CD14-positive monocyte (primary cell): ENCODE data around the gene TEAD2. TPM values are rescaled to one million over a fixed set of nuclear protein-coding genes. Genes with fewer than 3 reads are reported as not detected.

Source experiments
- DNase-seq, 3 donors: peaks; one replicate each; pipeline ENCODE4 v3.0.0-alpha.2; 2011 to 2022
- H2AFZ ChIP-seq: 2 replicates; pipeline ENCODE4 v1.6.0; 2012; ENCODE audit warnings: mild to moderate bottlenecking, low read depth, low read length, inconsistent platforms; ENCODE audit not compliant: insufficient read depth, poor library complexity, severe bottlenecking
- H3K27ac ChIP-seq, 2 donors: 1 replicate in 1 of 2; 2 replicates in 1 of 2; pipeline ENCODE4 v1.5.1; 2012 to 2013; ENCODE audit warnings: low read length in 2 of 2, control low read depth in 1 of 2, inconsistent platforms in 1 of 2, low read depth in 1 of 2, mild to moderate bottlenecking in 1 of 2
- H3K27me3 ChIP-seq, 2 donors: one replicate each; pipeline versions ENCODE4 v1.6.0 to v1.6.1; 2011 to 2013; ENCODE audit warnings: low read length in 2 of 2; ENCODE audit not compliant: control insufficient read depth in 2 of 2, insufficient read depth in 2 of 2
- H3K36me3 ChIP-seq, 2 donors: replicated peaks in 1 of 2; 1 replicate in 1 of 2; 2 replicates in 1 of 2; pipeline versions ENCODE4 v1.5.1 to v1.6.1; 2012 to 2013; ENCODE audit warnings: low read length in 2 of 2, control low read depth in 1 of 2, inconsistent platforms in 1 of 2, mild to moderate bottlenecking in 1 of 2; ENCODE audit not compliant: insufficient read depth in 2 of 2, control insufficient read depth in 1 of 2
- H3K4me1 ChIP-seq, 2 donors: 1 replicate in 1 of 2; 2 replicates in 1 of 2; pipeline versions ENCODE4 v1.5.1 to v1.6.1; 2012 to 2013; ENCODE audit warnings: low read length in 2 of 2, control low read depth in 1 of 2, inconsistent platforms in 1 of 2, mild to moderate bottlenecking in 1 of 2, moderate library complexity in 1 of 2; ENCODE audit not compliant: insufficient read depth in 2 of 2, control insufficient read depth in 1 of 2
- H3K4me2 ChIP-seq: replicated peaks from 2 replicates; pipeline ENCODE3; 2012; ENCODE audit warnings: low read length, moderate library complexity, mild to moderate bottlenecking; ENCODE audit not compliant: poor library complexity, severe bottlenecking; ENCODE audit errors: extremely low read depth
- H3K4me3 ChIP-seq, 3 experiments: fragments of 200-600 bp in 1 of 3; sonication (generic) in 1 of 3; replicated peaks in 1 of 3; 1 replicate in 2 of 3; 2 replicates in 1 of 3; pipeline ENCODE4 v1.5.1; 2011 to 2013; ENCODE audit warnings: low read length in 3 of 3, mild to moderate bottlenecking in 3 of 3, control low read depth in 2 of 3, low read depth in 2 of 3, inconsistent platforms in 1 of 3, moderate library complexity in 1 of 3
- H3K79me2 ChIP-seq: 2 replicates; pipeline ENCODE4 v1.6.0; 2012; ENCODE audit warnings: mild to moderate bottlenecking, control low read depth, inconsistent platforms, low read length, moderate library complexity; ENCODE audit not compliant: insufficient read depth
- H3K9ac ChIP-seq: 2 replicates; pipeline ENCODE4 v1.6.0; 2017; ENCODE audit warnings: low read length, mild to moderate bottlenecking; ENCODE audit not compliant: insufficient read depth, poor library complexity, severe bottlenecking
- H3K9me3 ChIP-seq, 2 donors: replicated peaks in 1 of 2; 1 replicate in 1 of 2; 2 replicates in 1 of 2; pipeline versions ENCODE4 v1.5.1 to v1.6.1; 2012 to 2013; ENCODE audit warnings: low read length in 2 of 2, control low read depth in 1 of 2; ENCODE audit not compliant: control insufficient read depth in 1 of 2, insufficient read depth in 1 of 2
- H4K20me1 ChIP-seq: 2 replicates; pipeline ENCODE4 v1.6.0; 2012; ENCODE audit warnings: mild to moderate bottlenecking, low read length, control low read depth, moderate library complexity; ENCODE audit not compliant: insufficient read depth
- H3K27ac Mint-ChIP-seq, 7 donors: one replicate each; pipeline ENCODE4 v1.8.0; 2020; ENCODE audit warnings: mild to moderate bottlenecking in 7 of 7, mixed read lengths in 7 of 7, moderate library complexity in 6 of 7, inconsistent platforms in 2 of 7
- H3K27me3 Mint-ChIP-seq, 3 donors: one replicate each; pipeline ENCODE4 v1.8.0; 2021 to 2022; ENCODE audit warnings: low read depth in 3 of 3, mild to moderate bottlenecking in 3 of 3, mixed read lengths in 3 of 3, moderate library complexity in 3 of 3, inconsistent platforms in 1 of 3
- H3K36me3 Mint-ChIP-seq, 2 donors: one replicate each; pipeline ENCODE4 v1.8.0; 2020; ENCODE audit warnings: mixed read lengths in 2 of 2, inconsistent platforms in 1 of 2, mild to moderate bottlenecking in 1 of 2
- H3K4me1 Mint-ChIP-seq: one replicate; pipeline ENCODE4 v1.8.0; 2020; ENCODE audit warnings: mild to moderate bottlenecking, mixed read lengths
- H3K4me3 Mint-ChIP-seq, 2 donors: one replicate each; pipeline ENCODE4 v1.8.0; 2020; ENCODE audit warnings: mild to moderate bottlenecking in 2 of 2, mixed read lengths in 2 of 2, moderate library complexity in 1 of 2
- H3K9me3 Mint-ChIP-seq, 7 donors: one replicate each; pipeline ENCODE4 v1.8.0; 2020 to 2022; ENCODE audit warnings: mixed read lengths in 7 of 7, mild to moderate bottlenecking in 6 of 7, moderate library complexity in 6 of 7, inconsistent platforms in 2 of 7
- WGBS: methylation state at CpG from one replicate; pipeline ENCODE4 v1.1.5; 2013; ENCODE audit warnings: missing lambda C conversion rate; ENCODE audit not compliant: insufficient coverage; 5-methylcytosine and 5-hydroxymethylcytosine counted together
- intact Hi-C, 2 donors: fragments of 100-400 bp; cut with micrococcal nuclease; formaldehyde crosslinking; loops; one replicate each; pipeline versions ENCODE4 v1.15.0 to v1.15.1; 2023
- polyA plus RNA-seq, 3 donors: library from polyadenylated mRNA; depleted of rRNA in 1 of 3; unstranded in 2 of 3; stranded (reverse) in 1 of 3; fragments of 300-500 nt in 2 of 3; fragments of >200 nt in 1 of 3; fragmentation: Illumina TruSeq in 2 of 3; gene quantifications; 1 replicate in 2 of 3; 2 replicates in 1 of 3; pipeline ENCODE4 v1.2.3, GENCODE V29; 2012 to 2021
- TF ChIP-seq, protein P1 (sequence below): fragments of 200-600 bp; IDR thresholded peaks from one replicate; pipeline ENCODE4 v1.8.0; 2022; ENCODE audit warnings: antibody characterized with exemption, mild to moderate bottlenecking

Gene TEAD2
- polyA plus RNA-seq, 3 donors: not detected

DNA sequence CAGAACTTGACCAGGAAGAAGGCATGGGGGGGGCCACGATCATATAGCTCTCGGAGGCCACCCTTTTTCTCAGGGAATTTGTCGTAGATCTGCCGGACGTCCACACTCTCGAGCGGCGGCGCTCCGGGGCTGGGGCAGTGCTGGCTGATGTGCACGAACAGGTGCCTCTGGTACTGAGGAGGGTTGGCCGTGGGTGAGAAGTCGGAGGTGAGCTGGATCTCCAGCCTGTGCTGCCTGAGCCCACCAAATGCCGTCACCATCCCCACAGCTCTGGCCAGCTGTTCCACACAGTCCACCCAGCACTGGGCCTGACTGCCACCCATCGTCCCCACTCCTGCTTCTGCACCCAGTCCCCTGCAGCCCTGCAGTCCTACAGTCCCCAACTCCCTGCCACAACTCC, 15.0 kb downstream of the TEAD2 start:
- H3K36me3 Mint-ChIP-seq: no peaks in the 10 kb centered on the region
- peaks cover 2 to 12% (median 5%) of the 10 kb centered on the region in 3 donors for H3K27me3 Mint-ChIP-seq
- no peaks in the 10 kb centered on the region for H3K36me3 ChIP-seq
- H3K27me3 ChIP-seq: no peaks in the 10 kb centered on the region
- H3K27ac Mint-ChIP-seq: peak overlapping the region in 1 of 7 donors; percentile 8
- H3K4me1 Mint-ChIP-seq: no peaks in the 10 kb centered on the region
- no peak overlapping the region for H3K4me3 ChIP-seq
- DNase-seq: no peak
- intact Hi-C loops: no loop called here
- peaks cover 0 to 5% (median 2%) of the 10 kb centered on the region in 7 donors for H3K9me3 Mint-ChIP-seq
- no peaks in the 10 kb centered on the region for H3K79me2 ChIP-seq
- H3K4me1 ChIP-seq: no peaks in the 10 kb centered on the region
- 95% methylated on average over 4 of the region's 15 CpGs for whole genome bisulfite sequencing
- H3K27ac ChIP-seq: no peak overlapping the region
- no peak overlapping the region for H2AFZ ChIP-seq
- no peak overlapping the region for H3K4me2 ChIP-seq
- H4K20me1 ChIP-seq: no peaks in the 10 kb centered on the region
- no peak overlapping the region for H3K4me3 Mint-ChIP-seq
- no peak overlapping the region for H3K9ac ChIP-seq
- TF ChIP-seq, protein P1, sequence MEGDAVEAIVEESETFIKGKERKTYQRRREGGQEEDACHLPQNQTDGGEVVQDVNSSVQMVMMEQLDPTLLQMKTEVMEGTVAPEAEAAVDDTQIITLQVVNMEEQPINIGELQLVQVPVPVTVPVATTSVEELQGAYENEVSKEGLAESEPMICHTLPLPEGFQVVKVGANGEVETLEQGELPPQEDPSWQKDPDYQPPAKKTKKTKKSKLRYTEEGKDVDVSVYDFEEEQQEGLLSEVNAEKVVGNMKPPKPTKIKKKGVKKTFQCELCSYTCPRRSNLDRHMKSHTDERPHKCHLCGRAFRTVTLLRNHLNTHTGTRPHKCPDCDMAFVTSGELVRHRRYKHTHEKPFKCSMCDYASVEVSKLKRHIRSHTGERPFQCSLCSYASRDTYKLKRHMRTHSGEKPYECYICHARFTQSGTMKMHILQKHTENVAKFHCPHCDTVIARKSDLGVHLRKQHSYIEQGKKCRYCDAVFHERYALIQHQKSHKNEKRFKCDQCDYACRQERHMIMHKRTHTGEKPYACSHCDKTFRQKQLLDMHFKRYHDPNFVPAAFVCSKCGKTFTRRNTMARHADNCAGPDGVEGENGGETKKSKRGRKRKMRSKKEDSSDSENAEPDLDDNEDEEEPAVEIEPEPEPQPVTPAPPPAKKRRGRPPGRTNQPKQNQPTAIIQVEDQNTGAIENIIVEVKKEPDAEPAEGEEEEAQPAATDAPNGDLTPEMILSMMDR: no peak
- H3K9me3 ChIP-seq: no peaks in the 10 kb centered on the region

- H3K36me3 ChIP-seq: peaks cover 3 to 10% of the 10 kb centered on the region in 2 donors
- intact Hi-C loops: no loop called here
- DNase-seq: no peak
- Mint-ChIP-seq H3K27ac (peak overlapping the region in 2 of 7 donors; percentile 22 to 60), H3K9me3 (peaks cover 0 to 7% (median 2%) of the 10 kb centered on the region in 7 donors), H3K4me3 (no peak overlapping the region), H3K4me1 (peaks cover 7% of the 10 kb centered on the region), H3K36me3 (peaks cover 7 to 11% of the 10 kb centered on the region in 2 donors), H3K27me3 (peaks cover 0 to 5% (median 0%) of the 10 kb centered on the region in 3 donors)
- H3K4me3 ChIP-seq: no peak overlapping the region
- no peak overlapping the region for H3K4me2 ChIP-seq
- no peak overlapping the region for H3K9ac ChIP-seq
- WGBS: 87% methylated on average over 10 of the region's 11 CpGs
- H3K27ac ChIP-seq: peak overlapping the region in 1 of 2 donors; percentile 8
- peaks cover 8% of the 10 kb centered on the region for H4K20me1 ChIP-seq
- H3K27me3 ChIP-seq: no peaks in the 10 kb centered on the region
- no peak overlapping the region for H2AFZ ChIP-seq
- no peaks in the 10 kb centered on the region for H3K79me2 ChIP-seq
- no peaks in the 10 kb centered on the region for H3K9me3 ChIP-seq
- peaks cover 0 to 5% of the 10 kb centered on the region in 2 donors for H3K4me1 ChIP-seq
- TF ChIP-seq, protein P1: no peak
Measured at GRCh38 chr19:49344505-49345423, 17.5 kb downstream of the TEAD2 start.
